Esophagus squamous epithelium (tissue), 5 donors: ENCODE data around the gene COQ2. TPM values are rescaled to one million over a fixed set of nuclear protein-coding genes. Genes with fewer than 3 reads are reported as not detected.
A peak's percentile ranks its signal among the peaks of the same experiment; 100 is the strongest.

ENCODE experiments used
- DNase-seq: peaks from one replicate; lab custom pipeline; 2025; lab: John Stamatoyannopoulos, UW
- H3K27ac ChIP-seq, 4 donors: fragments of 200-600 bp; sonication (generic); one replicate each; pipeline ENCODE4 v1.5.1; 2016 to 2019; ENCODE audit warnings: mild to moderate bottlenecking in 1 of 4
- H3K27me3 ChIP-seq, 4 donors: fragments of 200-600 bp; sonication (generic); 1 replicate in 3 of 4; 2 replicates in 1 of 4; pipeline versions ENCODE4 v1.5.1 to v1.6.0; 2017 to 2021; ENCODE audit warnings: antibody characterized with exemption in 1 of 4
- H3K36me3 ChIP-seq, 3 donors: fragments of 200-600 bp; sonication (generic); one replicate each; pipeline ENCODE4 v1.5.1; 2016 to 2019
- H3K4me1 ChIP-seq, 3 donors: fragments of 200-600 bp; sonication (generic); one replicate each; pipeline ENCODE4 v1.5.1; 2017 to 2019
- H3K4me3 ChIP-seq, 4 donors: fragments of 200-600 bp; sonication (generic); 1 replicate in 3 of 4; 2 replicates in 1 of 4; pipeline ENCODE4 v1.5.1; 2016 to 2019; ENCODE audit warnings: mild to moderate bottlenecking in 2 of 4, moderate library complexity in 1 of 4
- H3K9me3 ChIP-seq, 3 donors: fragments of 200-600 bp; sonication (generic); one replicate each; pipeline ENCODE4 v1.5.1; 2016 to 2019
- POLR2A ChIP-seq, 4 donors: fragments of 450-650 bp; IDR thresholded peaks; one replicate each; pipeline ENCODE4 v1.6.1; 2017; ENCODE audit warnings: antibody characterized with exemption in 4 of 4, mild to moderate bottlenecking in 4 of 4, moderate library complexity in 3 of 4
- WGBS, 2 donors: methylation state at CpG; one replicate each; pipeline ENCODE4 v1.1.5; 2018; 5-methylcytosine and 5-hydroxymethylcytosine counted together
- intact Hi-C: fragments of 100-400 bp; cut with DNase I; formaldehyde crosslinking; loops from one replicate; pipeline ENCODE4 v1.15.0; 2022
- total RNA-seq, 4 donors: library from RNA; depleted of rRNA; stranded (reverse); fragments of >200 nt; gene quantifications; one replicate each; pipeline ENCODE4 v1.1.0, GENCODE V29; 2016
- TF ChIP-seq, protein P1 (sequence below), 6 experiments: fragments of 450-650 bp in 4 of 6; fragments of 200-600 bp in 2 of 6; sonication (generic) in 2 of 6; IDR thresholded peaks; one replicate each; pipeline ENCODE4 v1.5.1; 2016 to 2019; ENCODE audit warnings: antibody characterized with exemption in 6 of 6, mild to moderate bottlenecking in 4 of 6, moderate library complexity in 4 of 6
- donor health status: DM: yes; HTN: yes; CAD: no.

The COQ2 gene
- total RNA-seq = 10 to 100 TPM; 10.7 to 17.3 (median 13.9) TPM

- DNase-seq = peak; percentile 74
Measured at GRCh38 chr4:83284193-83285054, at the start of gene COQ2. Gene COQ2 (minus strand): TSS chr4:83284798. CDS start chr4:83284764, 34 bp downstream.

GRCh38 chr4:83331956-83332355 lies 47.4 kb upstream of the COQ2 start:
- WGBS, 2 donors = 58 to 78% methylated on average over 3 of the region's 3 CpGs
- no peak for TF ChIP-seq POLR2A (IDR thresholded peaks at IDR 0.05)
- TF ChIP-seq, protein P1, sequence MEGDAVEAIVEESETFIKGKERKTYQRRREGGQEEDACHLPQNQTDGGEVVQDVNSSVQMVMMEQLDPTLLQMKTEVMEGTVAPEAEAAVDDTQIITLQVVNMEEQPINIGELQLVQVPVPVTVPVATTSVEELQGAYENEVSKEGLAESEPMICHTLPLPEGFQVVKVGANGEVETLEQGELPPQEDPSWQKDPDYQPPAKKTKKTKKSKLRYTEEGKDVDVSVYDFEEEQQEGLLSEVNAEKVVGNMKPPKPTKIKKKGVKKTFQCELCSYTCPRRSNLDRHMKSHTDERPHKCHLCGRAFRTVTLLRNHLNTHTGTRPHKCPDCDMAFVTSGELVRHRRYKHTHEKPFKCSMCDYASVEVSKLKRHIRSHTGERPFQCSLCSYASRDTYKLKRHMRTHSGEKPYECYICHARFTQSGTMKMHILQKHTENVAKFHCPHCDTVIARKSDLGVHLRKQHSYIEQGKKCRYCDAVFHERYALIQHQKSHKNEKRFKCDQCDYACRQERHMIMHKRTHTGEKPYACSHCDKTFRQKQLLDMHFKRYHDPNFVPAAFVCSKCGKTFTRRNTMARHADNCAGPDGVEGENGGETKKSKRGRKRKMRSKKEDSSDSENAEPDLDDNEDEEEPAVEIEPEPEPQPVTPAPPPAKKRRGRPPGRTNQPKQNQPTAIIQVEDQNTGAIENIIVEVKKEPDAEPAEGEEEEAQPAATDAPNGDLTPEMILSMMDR (IDR thresholded peaks at IDR 0.05) = no peak
- Histone ChIP-seq H3K27ac (no peak overlapping the region), H3K9me3 (no peaks in the 10 kb centered on the region), H3K4me1 (peaks cover 8 to 43% (median 12%) of the 10 kb centered on the region in 3 donors), H3K36me3 (no peaks in the 10 kb centered on the region), H3K27me3 (peaks cover 0 to 14% (median 0%) of the 10 kb centered on the region in 4 donors), H3K4me3 (no peak overlapping the region)
- intact Hi-C loops = no loop called here
- no peak for DNase-seq

More at GRCh38 chr4:83284193-83285054, at the start of gene COQ2:
- peaks cover 8 to 33% (median 18%) of the 10 kb centered on the region in 3 donors for H3K4me1 ChIP-seq
- 0% methylated on average over 7 to 16 of the region's 76 CpGs for WGBS, 2 donors
- H3K27me3 ChIP-seq = no peaks in the 10 kb centered on the region
- H3K36me3 ChIP-seq = no peaks in the 10 kb centered on the region
- H3K27ac ChIP-seq = peak within 1 kb of the TSS; percentile 89 to 98 (median 96)
- intact Hi-C loops = no loop called here
- peak in 2 of 4 donors; percentile 66 to 78 for TF ChIP-seq POLR2A (IDR thresholded peaks at IDR 0.05)
- TF ChIP-seq, protein P1 (IDR thresholded peaks at IDR 0.05) = peak in 4 of 6 experiments; percentile 35 to 56 (median 41)
- peak within 1 kb of the TSS; percentile 60 to 84 (median 70) for H3K4me3 ChIP-seq
- no peaks in the 10 kb centered on the region for H3K9me3 ChIP-seq

GRCh38 chr4:83329521-83330110 lies 45.0 kb upstream of the COQ2 start:
- peaks cover 0 to 31% (median 4%) of the 10 kb centered on the region in 3 donors for H3K4me1 ChIP-seq
- no peaks in the 10 kb centered on the region for H3K9me3 ChIP-seq
- H3K27ac ChIP-seq = no peak overlapping the region
- no peak for TF ChIP-seq POLR2A (IDR thresholded peaks at IDR 0.05)
- TF ChIP-seq, protein P1 (IDR thresholded peaks at IDR 0.05) = no peak
- DNase-seq = no peak
- H3K36me3 ChIP-seq = no peaks in the 10 kb centered on the region
- WGBS, 2 donors = 38 to 54% methylated on average over 5 of the region's 5 CpGs
- intact Hi-C loops = no loop called here
- no peak overlapping the region for H3K4me3 ChIP-seq
- peaks cover 0 to 4% (median 0%) of the 10 kb centered on the region in 4 donors for H3K27me3 ChIP-seq

DNA sequence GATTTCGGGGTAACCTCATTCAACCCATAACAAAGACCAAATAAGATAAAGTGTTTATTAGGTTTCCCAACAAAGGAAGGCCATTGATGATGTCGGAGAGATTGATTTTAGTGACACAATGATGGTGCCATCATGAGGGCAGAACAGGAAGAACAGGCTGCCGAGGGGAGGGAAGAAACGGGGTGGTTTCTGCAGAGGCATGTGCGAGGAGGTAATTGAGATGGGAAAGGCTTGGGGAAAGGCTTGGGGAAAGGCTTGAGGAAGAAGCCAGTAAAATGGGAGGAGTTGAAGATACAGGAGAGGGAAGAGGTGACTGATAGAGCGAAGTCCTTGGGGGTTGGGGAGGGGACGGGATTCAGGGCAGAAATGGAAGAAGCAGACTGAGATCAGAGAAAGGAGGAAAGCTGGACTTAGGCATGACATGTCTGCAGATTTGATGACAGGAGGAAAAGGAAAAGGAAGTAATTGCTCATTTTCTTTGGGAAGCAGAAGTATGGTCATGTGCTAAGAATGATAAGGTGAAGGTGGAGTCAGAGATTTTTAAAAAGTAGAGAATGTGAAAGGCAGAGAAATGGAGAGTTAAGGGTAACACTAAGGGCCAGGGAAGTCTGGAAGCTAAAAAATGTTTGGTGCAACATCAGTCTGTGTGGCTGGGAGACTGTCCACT lies 44.1 kb upstream of the COQ2 start:
- no peak overlapping the region for H3K4me3 ChIP-seq
- H3K27me3 ChIP-seq = no peaks in the 10 kb centered on the region
- H3K4me1 ChIP-seq = peaks cover 0 to 21% (median 0%) of the 10 kb centered on the region in 3 donors
- H3K9me3 ChIP-seq = no peaks in the 10 kb centered on the region
- intact Hi-C loops = no loop called here
- peak overlapping the region in 1 of 4 donors; percentile 7 for H3K27ac ChIP-seq
- TF ChIP-seq, protein P1 (IDR thresholded peaks at IDR 0.05) = no peak
- TF ChIP-seq POLR2A (IDR thresholded peaks at IDR 0.05) = no peak
- 47 to 77% methylated on average over 7 of the region's 7 CpGs for WGBS, 2 donors
- no peaks in the 10 kb centered on the region for H3K36me3 ChIP-seq
- DNase-seq = no peak
